Measurements from ENCODE around the gene YPEL1.
A peak's percentile ranks its signal among the peaks of the same experiment; 100 is the strongest.
"Not testable (repeated sequence)": the region's sequence is repeated elsewhere in the genome, so short reads cannot be mapped to it uniquely, and the experiment has no call there.

Gene YPEL1

DNA sequence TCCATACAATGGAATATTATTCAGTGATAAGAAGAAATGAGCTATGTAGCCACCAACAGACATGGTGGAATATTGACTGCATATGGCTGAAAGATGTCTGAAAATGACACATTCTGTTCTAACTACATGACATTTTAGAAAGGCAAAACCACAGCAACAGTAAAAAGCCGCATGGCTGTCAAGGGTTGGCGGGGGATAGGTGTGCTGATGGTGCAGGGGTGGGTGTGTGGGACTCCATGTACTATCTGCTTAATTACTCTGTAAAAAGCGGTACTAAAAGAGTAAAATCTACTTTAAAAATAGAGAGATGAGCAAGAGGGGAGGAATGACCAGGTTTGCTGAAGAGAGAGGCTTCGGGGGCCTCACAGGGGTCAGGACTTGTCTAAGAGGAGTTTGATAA lies 16.7 kb upstream of the YPEL1 start:
- Histone ChIP-seq H3K27ac (ENCODE audit: low read length) (no peak overlapping the region), H3K27me3 (ENCODE audit: low read depth, low read length) (no peaks in the 10 kb centered on the region), H3K4me3 (ENCODE audit: low read depth in 1 of 2, low read length in 2 of 2) (no peak overlapping the region), H3K36me3 (ENCODE audit: control insufficient read depth in 1 of 2, insufficient read depth in 2 of 2, low read length in 2 of 2) (peaks cover 8 to 14% of the 10 kb centered on the region in 2 donors), H3K9me3 (ENCODE audit: control insufficient read depth in 1 of 2, low read length in 2 of 2) (no peaks in the 10 kb centered on the region), H3K4me1 (ENCODE audit: control insufficient read depth in 1 of 2, insufficient read depth in 2 of 2, low read length in 2 of 2) (peaks cover 0 to 12% of the 10 kb centered on the region in 2 donors)

DNA sequence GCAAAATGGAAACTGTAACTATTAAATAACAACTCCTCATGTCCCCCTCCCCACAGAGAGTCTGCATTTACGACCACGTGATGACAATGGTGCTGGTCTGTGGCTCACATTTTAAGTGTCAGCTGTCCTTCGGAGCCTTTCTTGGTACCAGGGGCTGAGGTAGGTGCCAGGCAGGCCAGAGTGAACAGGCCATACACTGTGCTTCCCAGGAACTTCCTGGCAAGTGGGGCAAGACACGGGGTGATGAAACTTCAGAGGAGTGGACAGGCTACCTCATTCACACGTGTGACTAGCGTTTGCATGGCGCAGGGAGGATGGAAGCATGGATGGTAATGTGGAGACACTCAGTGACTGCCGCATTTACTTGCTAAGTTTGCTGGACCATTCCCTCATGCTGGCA lies 10.4 kb upstream of the YPEL1 start:
- Histone ChIP-seq H3K4me1 (ENCODE audit: control insufficient read depth in 1 of 2, insufficient read depth in 2 of 2, low read length in 2 of 2) (no peaks in the 10 kb centered on the region), H3K36me3 (ENCODE audit: control insufficient read depth in 1 of 2, insufficient read depth in 2 of 2, low read length in 2 of 2) (no peaks in the 10 kb centered on the region), H3K27me3 (ENCODE audit: low read depth, low read length) (no peaks in the 10 kb centered on the region), H3K4me3 (ENCODE audit: low read depth in 1 of 2, low read length in 2 of 2) (no peak overlapping the region), H3K9me3 (ENCODE audit: control insufficient read depth in 1 of 2, low read length in 2 of 2) (no peaks in the 10 kb centered on the region), H3K27ac (ENCODE audit: low read length) (no peak overlapping the region)

DNA sequence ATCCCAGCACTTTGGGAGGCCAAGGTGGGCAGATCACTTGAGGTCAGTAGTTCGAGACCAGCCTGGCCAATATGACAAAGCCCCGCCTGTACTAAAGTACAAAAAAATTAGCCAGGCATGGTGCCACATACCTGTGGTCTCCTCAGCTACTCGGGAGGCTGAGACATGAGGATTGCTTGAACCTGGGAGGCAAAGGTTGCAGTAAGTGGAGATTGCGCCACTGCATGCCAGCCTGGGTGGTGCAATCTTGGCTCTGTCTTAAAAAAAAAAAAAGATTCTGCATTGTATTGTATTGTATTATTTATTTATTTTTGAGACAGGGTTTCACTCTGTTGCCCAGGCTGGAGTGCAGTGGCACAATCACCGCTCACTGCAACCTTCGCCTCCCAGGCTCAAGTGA lies 9.3 kb upstream of the YPEL1 start:
- not testable (repeated sequence) for H3K27me3 ChIP-seq (ENCODE audit: low read depth, low read length); H3K4me3 ChIP-seq (ENCODE audit: low read depth in 1 of 2, low read length in 2 of 2); H3K4me1 ChIP-seq (ENCODE audit: control insufficient read depth in 1 of 2, insufficient read depth in 2 of 2, low read length in 2 of 2); H3K9me3 ChIP-seq (ENCODE audit: control insufficient read depth in 1 of 2, low read length in 2 of 2); H3K36me3 ChIP-seq (ENCODE audit: control insufficient read depth in 1 of 2, insufficient read depth in 2 of 2, low read length in 2 of 2); H3K27ac ChIP-seq (ENCODE audit: low read length)

DNA sequence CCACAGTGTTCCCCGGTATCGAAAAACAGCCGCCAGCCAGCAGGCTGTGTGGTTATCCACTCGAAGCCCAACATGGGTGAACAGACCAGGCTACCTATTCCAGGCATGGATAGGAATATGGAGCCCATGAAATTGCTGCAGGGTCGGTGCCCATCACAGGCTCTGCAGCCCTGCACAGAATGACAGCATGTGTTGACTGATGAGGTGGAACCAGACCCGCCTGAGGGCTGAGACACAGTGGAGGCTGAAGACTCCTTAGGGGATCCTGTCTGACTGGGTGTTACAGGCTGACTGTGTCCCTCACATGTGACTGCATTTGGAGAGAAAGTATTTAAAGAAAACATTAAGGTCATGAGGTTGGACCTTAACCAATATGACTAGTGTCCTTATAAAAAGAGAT lies 6.2 kb upstream of the YPEL1 start:
- Histone ChIP-seq H3K4me3 (ENCODE audit: low read depth in 1 of 2, low read length in 2 of 2) (no peak overlapping the region), H3K9me3 (ENCODE audit: control insufficient read depth in 1 of 2, low read length in 2 of 2) (no peaks in the 10 kb centered on the region), H3K27ac (ENCODE audit: low read length) (no peak overlapping the region), H3K4me1 (ENCODE audit: control insufficient read depth in 1 of 2, insufficient read depth in 2 of 2, low read length in 2 of 2) (no peaks in the 10 kb centered on the region), H3K27me3 (ENCODE audit: low read depth, low read length) (no peaks in the 10 kb centered on the region), H3K36me3 (ENCODE audit: control insufficient read depth in 1 of 2, insufficient read depth in 2 of 2, low read length in 2 of 2) (no peaks in the 10 kb centered on the region)

DNA sequence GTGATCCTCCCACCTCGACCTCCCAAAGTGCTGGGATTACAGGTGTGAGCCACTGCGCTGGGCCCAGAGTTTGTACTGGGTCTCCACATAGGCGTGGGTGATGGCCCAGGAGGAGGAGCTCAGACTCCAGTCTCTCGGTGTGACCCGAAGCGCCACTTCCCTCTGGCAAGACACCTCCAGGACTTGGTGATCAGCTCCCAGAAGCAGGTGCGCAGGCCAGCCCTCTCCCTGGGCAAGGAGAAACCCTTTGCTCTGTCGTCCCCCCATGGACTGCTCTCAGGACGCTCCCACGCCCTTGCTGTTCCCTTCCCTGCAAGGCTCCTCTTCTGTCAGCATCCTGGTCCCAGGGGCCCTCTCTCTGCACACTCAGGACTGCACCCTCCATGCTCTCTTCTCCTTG lies 5.5 kb upstream of the YPEL1 start:
- H3K4me1 ChIP-seq (ENCODE audit: control insufficient read depth in 1 of 2, insufficient read depth in 2 of 2, low read length in 2 of 2), result peaks cover 0 to 4% of the 10 kb centered on the region in 2 donors
- no peaks in the 10 kb centered on the region for H3K36me3 ChIP-seq (ENCODE audit: control insufficient read depth in 1 of 2, insufficient read depth in 2 of 2, low read length in 2 of 2)
- H3K27ac ChIP-seq (ENCODE audit: low read length), result no peak overlapping the region
- no peaks in the 10 kb centered on the region for H3K9me3 ChIP-seq (ENCODE audit: control insufficient read depth in 1 of 2, low read length in 2 of 2)
- H3K4me3 ChIP-seq (ENCODE audit: low read depth in 1 of 2, low read length in 2 of 2), result no peak overlapping the region
- no peaks in the 10 kb centered on the region for H3K27me3 ChIP-seq (ENCODE audit: low read depth, low read length)

DNA sequence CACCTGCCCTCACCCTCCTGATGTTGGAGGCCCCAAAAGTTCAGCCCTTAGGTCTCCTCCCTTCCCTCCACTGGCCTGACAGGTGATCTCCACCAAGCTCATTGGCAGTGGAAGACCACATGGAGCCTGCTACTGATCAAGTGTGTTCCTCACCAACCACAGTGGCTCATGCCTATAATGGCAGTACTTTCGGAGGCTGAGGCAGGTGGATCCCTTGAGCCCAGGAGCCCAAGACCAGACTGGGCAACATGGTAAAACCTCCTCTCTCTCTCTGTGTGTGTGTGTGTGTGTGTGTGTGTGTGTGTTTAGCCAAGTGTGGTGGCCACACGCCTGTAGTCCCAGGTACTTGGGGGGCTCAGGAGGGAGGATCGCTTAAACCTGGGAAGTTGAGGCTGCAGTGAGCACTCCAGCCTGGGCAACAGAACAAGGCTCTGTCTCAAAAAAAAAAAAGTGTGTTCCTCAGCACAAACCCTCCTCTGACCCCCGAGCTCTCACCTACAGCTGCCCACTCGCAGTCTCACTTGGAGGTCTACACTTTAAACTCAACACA lies 4.3 kb upstream of the YPEL1 start:
- Histone ChIP-seq H3K9me3 (ENCODE audit: control insufficient read depth in 1 of 2, low read length in 2 of 2) (no peaks in the 10 kb centered on the region), H3K27me3 (ENCODE audit: low read depth, low read length) (no peaks in the 10 kb centered on the region), H3K4me1 (ENCODE audit: control insufficient read depth in 1 of 2, insufficient read depth in 2 of 2, low read length in 2 of 2) (peaks cover 2 to 7% of the 10 kb centered on the region in 2 donors), H3K4me3 (ENCODE audit: low read depth in 1 of 2, low read length in 2 of 2) (no peak overlapping the region), H3K36me3 (ENCODE audit: control insufficient read depth in 1 of 2, insufficient read depth in 2 of 2, low read length in 2 of 2) (no peaks in the 10 kb centered on the region), H3K27ac (ENCODE audit: low read length) (no peak overlapping the region)

DNA sequence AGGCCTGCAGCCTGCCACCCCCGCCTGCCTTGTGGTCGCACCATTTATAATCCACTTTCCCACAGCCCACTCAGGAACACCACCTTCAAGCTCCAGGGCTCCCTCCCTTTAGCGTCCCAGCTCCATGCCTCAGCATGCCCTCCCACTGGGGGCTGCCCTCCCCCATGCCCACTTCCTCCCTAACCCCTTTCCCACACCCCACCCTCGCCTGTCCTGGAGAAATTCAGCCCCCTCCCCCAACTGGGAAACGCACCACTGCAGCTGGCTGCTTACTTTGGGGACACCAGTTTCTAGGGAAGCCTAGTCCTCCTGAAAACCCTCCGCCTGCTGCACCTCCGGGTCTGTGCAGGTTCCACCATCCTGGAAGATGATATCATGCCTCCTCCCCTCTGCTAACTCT lies 3.4 kb upstream of the YPEL1 start:
- Histone ChIP-seq H3K36me3 (ENCODE audit: control insufficient read depth in 1 of 2, insufficient read depth in 2 of 2, low read length in 2 of 2) (no peaks in the 10 kb centered on the region), H3K4me1 (ENCODE audit: control insufficient read depth in 1 of 2, insufficient read depth in 2 of 2, low read length in 2 of 2) (peaks cover 6 to 11% of the 10 kb centered on the region in 2 donors), H3K27me3 (ENCODE audit: low read depth, low read length) (no peaks in the 10 kb centered on the region), H3K9me3 (ENCODE audit: control insufficient read depth in 1 of 2, low read length in 2 of 2) (no peaks in the 10 kb centered on the region), H3K27ac (ENCODE audit: low read length) (no peak overlapping the region), H3K4me3 (ENCODE audit: low read depth in 1 of 2, low read length in 2 of 2) (no peak overlapping the region)

DNA sequence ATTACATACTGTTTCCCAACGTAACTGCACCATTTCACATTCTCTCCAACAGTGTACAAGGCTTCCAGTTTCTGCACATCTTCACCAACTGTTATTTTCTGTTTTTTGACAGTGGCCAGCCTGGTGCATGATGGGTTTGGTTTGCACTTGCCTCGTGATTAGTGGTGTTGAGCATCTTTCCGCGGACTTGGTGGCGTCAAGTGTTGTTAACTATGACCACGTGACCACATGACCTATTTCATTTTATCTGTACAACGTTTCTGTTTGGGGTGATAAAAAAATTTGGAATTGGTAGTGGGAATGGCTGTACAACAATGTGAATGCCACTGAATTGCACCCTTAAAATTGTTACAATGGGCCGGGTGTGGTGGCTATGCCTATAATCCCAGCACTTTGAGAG lies 2.5 kb upstream of the YPEL1 start:
- Histone ChIP-seq H3K9me3 (ENCODE audit: control insufficient read depth in 1 of 2, low read length in 2 of 2) (no peaks in the 10 kb centered on the region), H3K4me1 (ENCODE audit: control insufficient read depth in 1 of 2, insufficient read depth in 2 of 2, low read length in 2 of 2) (peaks cover 6 to 11% of the 10 kb centered on the region in 2 donors), H3K36me3 (ENCODE audit: control insufficient read depth in 1 of 2, insufficient read depth in 2 of 2, low read length in 2 of 2) (no peaks in the 10 kb centered on the region), H3K27ac (ENCODE audit: low read length) (no peak overlapping the region), H3K4me3 (ENCODE audit: low read depth in 1 of 2, low read length in 2 of 2) (no peak overlapping the region), H3K27me3 (ENCODE audit: low read depth, low read length) (no peaks in the 10 kb centered on the region)

DNA sequence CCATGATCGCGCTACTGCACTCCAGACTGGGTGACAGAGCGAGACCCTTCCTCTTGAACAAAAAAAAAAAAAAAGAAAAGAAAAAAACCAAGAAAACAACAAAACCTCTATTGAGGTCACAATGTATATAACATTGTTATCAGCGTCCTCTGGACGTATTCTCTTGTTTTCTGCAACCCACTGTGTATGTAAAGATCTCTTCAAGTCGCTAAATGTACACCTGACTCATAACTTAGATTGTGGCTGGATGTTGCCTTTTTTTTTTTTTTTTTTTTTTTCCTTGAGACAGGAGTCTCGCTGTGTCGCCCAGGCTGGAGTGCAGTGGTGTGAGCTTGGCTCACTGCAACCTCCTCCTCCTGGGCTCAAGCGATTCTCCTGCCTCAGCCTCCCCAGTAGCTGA lies 1.4 kb upstream of the YPEL1 start:
- Histone ChIP-seq H3K9me3 (ENCODE audit: control insufficient read depth in 1 of 2, low read length in 2 of 2) (no peaks in the 10 kb centered on the region), H3K4me3 (ENCODE audit: low read depth in 1 of 2, low read length in 2 of 2) (no peak overlapping the region), H3K27ac (ENCODE audit: low read length) (no peak overlapping the region), H3K36me3 (ENCODE audit: control insufficient read depth in 1 of 2, insufficient read depth in 2 of 2, low read length in 2 of 2) (no peaks in the 10 kb centered on the region), H3K4me1 (ENCODE audit: control insufficient read depth in 1 of 2, insufficient read depth in 2 of 2, low read length in 2 of 2) (peaks cover 6 to 11% of the 10 kb centered on the region in 2 donors), H3K27me3 (ENCODE audit: low read depth, low read length) (no peaks in the 10 kb centered on the region)

DNA sequence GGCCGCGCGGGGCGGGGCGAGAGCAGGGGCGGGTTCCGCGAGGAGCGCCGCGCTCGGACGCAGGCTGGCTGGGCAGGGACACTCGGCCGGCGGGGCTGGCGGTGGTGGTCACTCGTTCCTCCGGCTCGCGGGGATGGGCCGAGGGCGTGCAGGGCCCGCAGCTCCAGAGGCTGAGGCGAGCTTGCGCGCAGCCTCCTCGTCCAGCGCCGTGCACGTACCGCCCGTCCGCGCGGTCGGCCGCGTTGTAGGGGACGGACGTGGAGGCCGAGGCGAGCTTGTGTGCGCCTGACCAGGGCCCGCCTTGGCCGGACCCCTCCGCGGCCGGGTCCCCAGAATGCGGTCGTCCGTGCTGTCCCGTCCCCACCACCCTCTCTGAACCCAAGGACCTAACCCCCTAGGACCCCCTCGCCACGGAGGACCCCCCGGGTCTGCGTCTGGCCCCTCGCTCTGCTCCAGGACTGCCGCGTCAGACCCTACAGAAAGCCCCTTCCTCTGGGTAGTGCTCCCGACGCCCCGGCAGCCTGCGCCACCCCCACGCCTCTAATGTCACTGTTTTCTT lies 569 bp upstream of the YPEL1 start:
- Histone ChIP-seq H3K4me3 (ENCODE audit: low read depth in 1 of 2, low read length in 2 of 2) (peak overlapping the region in 1 of 2 donors; percentile 76), H3K9me3 (ENCODE audit: control insufficient read depth in 1 of 2, low read length in 2 of 2) (no peaks in the 10 kb centered on the region), H3K4me1 (ENCODE audit: control insufficient read depth in 1 of 2, insufficient read depth in 2 of 2, low read length in 2 of 2) (peaks cover 6 to 11% of the 10 kb centered on the region in 2 donors), H3K36me3 (ENCODE audit: control insufficient read depth in 1 of 2, insufficient read depth in 2 of 2, low read length in 2 of 2) (no peaks in the 10 kb centered on the region), H3K27me3 (ENCODE audit: low read depth, low read length) (no peaks in the 10 kb centered on the region), H3K27ac (ENCODE audit: low read length) (no peak overlapping the region)

DNA sequence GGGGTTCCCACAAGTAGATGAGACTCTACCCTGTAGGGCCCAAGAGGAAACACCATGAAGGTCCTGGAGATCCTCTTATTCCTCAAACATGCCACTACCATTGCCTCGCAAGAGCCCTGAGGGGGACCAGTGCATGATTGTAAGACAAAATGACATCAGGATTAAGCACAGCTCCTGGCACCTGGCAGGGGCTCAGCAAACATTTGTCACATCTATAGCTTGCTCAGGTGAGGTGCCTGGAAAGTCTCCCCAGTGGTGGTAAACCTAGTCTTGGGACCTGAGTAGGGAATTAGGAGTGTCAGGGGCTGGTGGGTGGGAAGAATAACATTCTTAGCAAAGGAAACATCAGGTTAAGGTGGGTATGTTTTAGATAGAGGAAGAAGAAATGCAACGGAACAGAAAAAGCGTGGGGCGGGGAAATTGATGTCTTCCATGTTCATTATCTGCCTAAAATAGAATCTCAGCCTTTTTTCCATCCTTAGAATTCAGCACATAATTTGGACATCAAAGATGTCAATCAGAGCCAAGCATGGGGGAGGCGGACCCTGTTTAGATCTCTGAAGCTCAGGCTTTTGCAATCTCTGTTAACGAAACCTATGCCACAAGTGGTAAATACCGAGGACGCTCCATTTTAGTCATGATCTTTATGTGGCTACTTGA lies 924 bp downstream of the YPEL1 start:
- no peaks in the 10 kb centered on the region for H3K27me3 ChIP-seq (ENCODE audit: low read depth, low read length)
- H3K36me3 ChIP-seq (ENCODE audit: control insufficient read depth in 1 of 2, insufficient read depth in 2 of 2, low read length in 2 of 2), result no peaks in the 10 kb centered on the region
- H3K27ac ChIP-seq (ENCODE audit: low read length), result no peak overlapping the region
- no peaks in the 10 kb centered on the region for H3K9me3 ChIP-seq (ENCODE audit: control insufficient read depth in 1 of 2, low read length in 2 of 2)
- peak overlapping the region; percentile 70 to 76 for H3K4me3 ChIP-seq (ENCODE audit: low read depth in 1 of 2, low read length in 2 of 2)
- H3K4me1 ChIP-seq (ENCODE audit: control insufficient read depth in 1 of 2, insufficient read depth in 2 of 2, low read length in 2 of 2), result peaks cover 6 to 11% of the 10 kb centered on the region in 2 donors

DNA sequence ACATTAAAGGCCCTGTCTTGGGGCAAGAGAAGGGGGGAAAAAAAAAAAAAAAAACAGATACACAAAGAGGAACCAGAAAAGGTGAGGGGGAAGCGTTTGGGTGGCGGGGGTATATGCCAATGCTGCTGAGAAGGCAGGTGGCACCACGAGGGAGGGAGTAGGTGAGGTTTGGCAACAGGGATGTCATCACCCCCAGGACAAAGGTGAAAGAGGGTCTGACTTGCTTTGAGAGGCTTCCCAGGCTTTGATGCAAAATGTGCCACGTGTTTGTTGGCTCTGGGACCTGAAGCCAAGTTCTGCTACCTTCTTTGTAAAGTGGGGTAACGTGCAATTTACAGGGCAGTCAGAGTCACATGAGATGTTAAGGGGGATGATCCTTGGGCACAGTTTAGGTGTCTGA lies 4.1 kb downstream of the YPEL1 start:
- Histone ChIP-seq H3K4me3 (ENCODE audit: low read depth in 1 of 2, low read length in 2 of 2) (no peak overlapping the region), H3K27me3 (ENCODE audit: low read depth, low read length) (no peaks in the 10 kb centered on the region), H3K9me3 (ENCODE audit: control insufficient read depth in 1 of 2, low read length in 2 of 2) (no peaks in the 10 kb centered on the region), H3K36me3 (ENCODE audit: control insufficient read depth in 1 of 2, insufficient read depth in 2 of 2, low read length in 2 of 2) (no peaks in the 10 kb centered on the region), H3K4me1 (ENCODE audit: control insufficient read depth in 1 of 2, insufficient read depth in 2 of 2, low read length in 2 of 2) (peaks cover 6 to 11% of the 10 kb centered on the region in 2 donors), H3K27ac (ENCODE audit: low read length) (no peak overlapping the region)

Data from muscle layer of duodenum (tissue), 2 donors.